ENCODE data around the gene GPN2. TPM values are rescaled to one million over a fixed set of nuclear protein-coding genes. Genes with fewer than 3 reads are reported as not detected.
"Not testable (repeated sequence)": the region's sequence is repeated elsewhere in the genome, so short reads cannot be mapped to it uniquely, and the experiment has no call there.

GPN2 gene
- total RNA-seq, 4 donors from 2014 or later = 10.4 to 17.3 (median 12.8) TPM

- no peak for ATAC-seq
- H3K27ac ChIP-seq = no peak overlapping the region
- 79% methylated on average over 5 of the region's 8 CpGs; no CpG with 5 or more reads in 1 of the 2 donors for WGBS, 2 donors (ENCODE audit: low coverage in 1 of 2)
- no peaks in the 10 kb centered on the region for H3K4me1 ChIP-seq
- no peaks in the 10 kb centered on the region for H3K27me3 ChIP-seq
- no peaks in the 10 kb centered on the region for H3K9me3 ChIP-seq
- H3K4me3 ChIP-seq = no peak overlapping the region
- peaks cover 0 to 97% of the 10 kb centered on the region in 2 donors for H3K36me3 ChIP-seq
- TF ChIP-seq POLR2AphosphoS5 (IDR thresholded peaks at IDR 0.05) (no peak), CTCF (IDR thresholded peaks at IDR 0.05) (no peak), POLR2A (IDR thresholded peaks at IDR 0.05) (no peak), EP300 (IDR thresholded peaks at IDR 0.05) (no peak)
Measured at GRCh38 chr1:26838474-26839338, 51.4 kb downstream of the GPN2 start.

- ATAC-seq, H3K9me3 ChIP-seq, H3K4me3 ChIP-seq, H3K27ac ChIP-seq, H3K27me3 ChIP-seq, H3K4me1 ChIP-seq: not testable (repeated sequence)
- peaks cover 0 to 97% of the 10 kb centered on the region in 2 donors for H3K36me3 ChIP-seq
- 85 to 93% methylated on average over 4 to 5 of the region's 5 CpGs for WGBS, 2 donors (ENCODE audit: low coverage in 1 of 2)
Measured at GRCh38 chr1:26837665-26838064, 52.4 kb downstream of the GPN2 start.

- no peak overlapping the region for H3K27ac ChIP-seq
- ATAC-seq = no peak
Measured at GRCh38 chr1:26833432-26834405, 56.4 kb downstream of the GPN2 start.

GRCh38 chr1:26832249-26832960 is 57.7 kb downstream of the GPN2 start:
- no peak for TF ChIP-seq POLR2A (IDR thresholded peaks at IDR 0.05)
- ATAC-seq = no peak
- WGBS, 2 donors (ENCODE audit: low coverage in 1 of 2) = 70 to 72% methylated on average over 3 to 5 of the region's 16 CpGs
- no peak overlapping the region for H3K4me3 ChIP-seq
- H3K4me1 ChIP-seq = peaks cover 0 to 28% (median 13%) of the 10 kb centered on the region in 3 donors
- H3K36me3 ChIP-seq = peaks cover 0 to 58% of the 10 kb centered on the region in 2 donors
- no peaks in the 10 kb centered on the region for H3K27me3 ChIP-seq
- H3K27ac ChIP-seq = no peak overlapping the region
- H3K9me3 ChIP-seq = no peaks in the 10 kb centered on the region

More at GRCh38 chr1:26833432-26834405, 56.4 kb downstream of the GPN2 start:
- TF ChIP-seq POLR2A (IDR thresholded peaks at IDR 0.05) (no peak), EP300 (IDR thresholded peaks at IDR 0.05) (no peak), CTCF (IDR thresholded peaks at IDR 0.05) (no peak), POLR2AphosphoS5 (IDR thresholded peaks at IDR 0.05) (no peak)
- H3K4me3 ChIP-seq = no peak overlapping the region
- peaks cover 0 to 15% (median 0%) of the 10 kb centered on the region in 3 donors for H3K4me1 ChIP-seq
- no peaks in the 10 kb centered on the region for H3K27me3 ChIP-seq
- H3K9me3 ChIP-seq = no peaks in the 10 kb centered on the region
- 80 to 82% methylated on average over 11 to 14 of the region's 23 CpGs for WGBS, 2 donors (ENCODE audit: low coverage in 1 of 2)
- peaks cover 0 to 71% of the 10 kb centered on the region in 2 donors for H3K36me3 ChIP-seq

- Histone ChIP-seq H3K4me3 (no peak overlapping the region), H3K36me3 (peaks cover 0 to 52% of the 10 kb centered on the region in 2 donors), H3K4me1 (peaks cover 0 to 33% (median 15%) of the 10 kb centered on the region in 3 donors), H3K9me3 (no peaks in the 10 kb centered on the region), H3K27ac (no peak overlapping the region), H3K27me3 (no peaks in the 10 kb centered on the region)
- WGBS, 2 donors (ENCODE audit: low coverage in 1 of 2) = 58 to 83% methylated on average over 3 of the region's 3 CpGs
- no peak for ATAC-seq
- TF ChIP-seq CTCF (IDR thresholded peaks at IDR 0.05) (no peak), EP300 (IDR thresholded peaks at IDR 0.05) (no peak), POLR2A (IDR thresholded peaks at IDR 0.05) (no peak), POLR2AphosphoS5 (IDR thresholded peaks at IDR 0.05) (no peak)
Measured at GRCh38 chr1:26831546-26832248, 58.4 kb downstream of the GPN2 start.
